Ectodermal cell (in vitro differentiated cells): ENCODE results near the gene ADPGK.
"Not testable (repeated sequence)": the region's sequence is repeated elsewhere in the genome, so short reads cannot be mapped to it uniquely, and the experiment has no call there.

Source experiments
- H3K27ac ChIP-seq: 2 replicates; pipeline ENCODE4 v1.7.0; 2013; ENCODE audit warnings: mild to moderate bottlenecking, low read depth, low read length; ENCODE audit not compliant: insufficient read depth, poor library complexity, severe bottlenecking
- H3K27me3 ChIP-seq: 2 replicates; pipeline ENCODE4 v1.7.0; 2013; ENCODE audit warnings: mild to moderate bottlenecking, low read length; ENCODE audit not compliant: insufficient read depth, control insufficient read depth, poor library complexity, severe bottlenecking
- H3K36me3 ChIP-seq: one replicate; pipeline ENCODE4 v1.7.0; 2013; ENCODE audit warnings: low read length; ENCODE audit not compliant: control insufficient read depth, insufficient read depth
- H3K4me1 ChIP-seq: one replicate; pipeline ENCODE4 v1.7.0; 2013; ENCODE audit warnings: low read length; ENCODE audit not compliant: control insufficient read depth, insufficient read depth
- H3K4me3 ChIP-seq: 2 replicates; pipeline ENCODE4 v1.7.0; 2013; ENCODE audit warnings: low read depth, low read length, control low read depth; ENCODE audit not compliant: insufficient read depth
- H3K9me3 ChIP-seq: 2 replicates; pipeline ENCODE4 v1.7.0; 2013; ENCODE audit warnings: mild to moderate bottlenecking, low read length, moderate library complexity; ENCODE audit not compliant: control insufficient read depth
- WGBS, 2 experiments: methylation state at CpG; one replicate each; pipeline ENCODE4 v1.1.7; 2013; ENCODE audit warnings: missing lambda C conversion rate in 2 of 2; 5-methylcytosine and 5-hydroxymethylcytosine counted together

The ADPGK gene

GRCh38 chr15:72807346-72807745 is 23.8 kb upstream of the ADPGK start:
- H3K4me3 ChIP-seq, H3K27ac ChIP-seq, H3K36me3 ChIP-seq, H3K4me1 ChIP-seq, H3K9me3 ChIP-seq, H3K27me3 ChIP-seq: not testable (repeated sequence)
- WGBS, 2 experiments = 91 to 94% methylated on average over 22 of the region's 22 CpGs

DNA sequence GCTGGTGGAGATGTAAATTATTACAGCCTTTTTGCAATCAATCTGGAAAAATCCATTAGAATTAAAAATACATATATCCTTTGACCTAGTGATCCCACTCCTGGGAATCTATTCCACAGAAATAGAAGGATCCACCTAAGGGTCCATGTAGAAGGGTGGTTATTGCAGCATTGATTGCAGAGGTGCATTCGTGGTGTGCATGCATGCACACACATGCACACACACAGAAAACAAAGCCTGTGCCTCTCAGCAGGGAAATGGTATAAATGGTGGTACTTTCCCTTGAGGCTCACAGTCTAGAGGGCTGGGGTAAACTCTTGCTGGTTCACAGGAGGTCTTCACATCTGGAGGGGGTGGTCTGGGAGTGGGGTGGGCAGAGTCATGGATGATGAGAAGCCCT is 19.4 kb upstream of the ADPGK start:
- Histone ChIP-seq H3K36me3 (no peaks in the 10 kb centered on the region), H3K27ac (no peak overlapping the region), H3K4me1 (peaks cover 3% of the 10 kb centered on the region), H3K9me3 (no peaks in the 10 kb centered on the region), H3K4me3 (no peak overlapping the region), H3K27me3 (no peaks in the 10 kb centered on the region)
- WGBS, 2 experiments = 83 to 100% methylated on average over 1 of the region's 1 CpG

DNA sequence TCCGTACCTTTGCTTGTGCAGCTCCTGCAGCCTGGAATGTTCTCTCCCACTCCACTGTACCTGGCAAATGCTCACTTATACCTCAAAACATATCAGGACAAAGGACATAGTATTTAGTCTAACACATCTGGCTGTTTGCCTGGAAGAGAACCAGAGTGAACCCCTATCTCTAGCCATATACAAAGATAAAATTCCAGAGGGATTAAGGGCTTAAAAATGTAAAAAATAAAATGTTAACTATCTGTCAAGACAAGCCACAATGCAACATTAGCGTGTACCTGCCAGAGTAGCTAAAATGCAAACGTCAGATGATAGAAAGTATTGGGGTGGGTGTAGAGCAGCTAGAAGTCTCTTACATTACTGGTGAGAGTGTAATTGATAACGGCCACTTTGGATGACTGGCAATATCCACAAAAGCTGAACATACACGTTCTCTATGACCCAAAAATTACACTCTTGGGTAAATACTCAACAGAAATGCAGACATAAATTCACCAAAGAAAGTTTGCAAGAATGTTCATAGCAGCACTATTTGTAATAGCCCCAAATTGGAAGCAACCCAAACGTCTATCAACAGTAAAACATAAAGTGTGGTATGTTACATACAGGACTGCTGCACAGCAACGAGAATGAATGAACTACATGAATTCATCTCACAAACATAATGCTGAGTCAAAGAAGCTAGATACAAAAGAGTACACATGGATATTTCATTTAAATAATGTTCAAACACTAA is 18.2 kb upstream of the ADPGK start:
- no peak overlapping the region for H3K4me3 ChIP-seq
- peaks cover 9% of the 10 kb centered on the region for H3K27me3 ChIP-seq
- H3K9me3 ChIP-seq = no peaks in the 10 kb centered on the region
- no peaks in the 10 kb centered on the region for H3K36me3 ChIP-seq
- whole genome bisulfite sequencing, 2 experiments = 87 to 89% methylated on average over 5 to 7 of the region's 7 CpGs
- H3K27ac ChIP-seq = no peak overlapping the region
- peaks cover 3% of the 10 kb centered on the region for H3K4me1 ChIP-seq

GRCh38 chr15:72800833-72801481 is 17.4 kb upstream of the ADPGK start:
- H3K4me1 ChIP-seq = peaks cover 3% of the 10 kb centered on the region
- H3K4me3 ChIP-seq = no peak overlapping the region
- no peaks in the 10 kb centered on the region for H3K9me3 ChIP-seq
- H3K27me3 ChIP-seq = peaks cover 17% of the 10 kb centered on the region
- no peak overlapping the region for H3K27ac ChIP-seq
- H3K36me3 ChIP-seq = no peaks in the 10 kb centered on the region
- 87 to 89% methylated on average over 8 of the region's 8 CpGs for WGBS, 2 experiments

- H3K4me1 ChIP-seq = peaks cover 3% of the 10 kb centered on the region
- H3K4me3 ChIP-seq = no peak overlapping the region
- H3K27me3 ChIP-seq = peaks cover 18% of the 10 kb centered on the region
- no peak overlapping the region for H3K27ac ChIP-seq
- WGBS, 2 experiments = 75 to 79% methylated on average over 4 to 6 of the region's 6 CpGs
- H3K9me3 ChIP-seq = no peaks in the 10 kb centered on the region
- H3K36me3 ChIP-seq = no peaks in the 10 kb centered on the region
Observed at GRCh38 chr15:72797834-72798233, 14.3 kb upstream of the ADPGK start.

GRCh38 chr15:72797338-72797689 is 13.8 kb upstream of the ADPGK start:
- peaks cover 18% of the 10 kb centered on the region for H3K27me3 ChIP-seq
- H3K9me3 ChIP-seq = no peaks in the 10 kb centered on the region
- H3K36me3 ChIP-seq = no peaks in the 10 kb centered on the region
- peak overlapping the region; percentile 49 for H3K4me3 ChIP-seq
- peaks cover 3% of the 10 kb centered on the region for H3K4me1 ChIP-seq
- no peak overlapping the region for H3K27ac ChIP-seq
- 26 to 27% methylated on average over 11 to 12 of the region's 12 CpGs for WGBS, 2 experiments

- Histone ChIP-seq H3K9me3 (no peaks in the 10 kb centered on the region), H3K27ac (no peak overlapping the region), H3K27me3 (peaks cover 18% of the 10 kb centered on the region), H3K4me1 (peaks cover 3% of the 10 kb centered on the region), H3K4me3 (peak overlapping the region; percentile 49), H3K36me3 (no peaks in the 10 kb centered on the region)
- 11% methylated on average over 72 of the region's 72 CpGs for WGBS, 2 experiments
Observed at GRCh38 chr15:72796515-72797337, 13.2 kb upstream of the ADPGK start.

DNA sequence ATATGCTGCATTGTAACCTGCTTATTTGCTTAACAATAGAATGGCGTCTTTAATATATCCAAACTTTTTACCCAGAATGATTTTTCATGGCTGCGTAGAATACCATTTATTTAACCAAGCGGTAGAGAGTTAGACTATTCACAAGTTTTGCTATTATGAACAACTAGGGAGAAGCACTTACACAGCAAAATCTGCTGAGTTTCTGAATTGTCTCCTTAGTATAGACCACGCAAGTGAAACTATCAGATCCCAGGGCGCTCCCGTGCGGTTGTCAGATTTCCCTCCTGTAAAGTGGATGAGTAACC is 12.6 kb upstream of the ADPGK start:
- 72 to 80% methylated on average over 7 of the region's 7 CpGs for WGBS, 2 experiments
- Histone ChIP-seq H3K4me1 (peaks cover 3% of the 10 kb centered on the region), H3K36me3 (no peaks in the 10 kb centered on the region), H3K4me3 (no peak overlapping the region), H3K27ac (no peak overlapping the region), H3K27me3 (peaks cover 18% of the 10 kb centered on the region), H3K9me3 (no peaks in the 10 kb centered on the region)

DNA sequence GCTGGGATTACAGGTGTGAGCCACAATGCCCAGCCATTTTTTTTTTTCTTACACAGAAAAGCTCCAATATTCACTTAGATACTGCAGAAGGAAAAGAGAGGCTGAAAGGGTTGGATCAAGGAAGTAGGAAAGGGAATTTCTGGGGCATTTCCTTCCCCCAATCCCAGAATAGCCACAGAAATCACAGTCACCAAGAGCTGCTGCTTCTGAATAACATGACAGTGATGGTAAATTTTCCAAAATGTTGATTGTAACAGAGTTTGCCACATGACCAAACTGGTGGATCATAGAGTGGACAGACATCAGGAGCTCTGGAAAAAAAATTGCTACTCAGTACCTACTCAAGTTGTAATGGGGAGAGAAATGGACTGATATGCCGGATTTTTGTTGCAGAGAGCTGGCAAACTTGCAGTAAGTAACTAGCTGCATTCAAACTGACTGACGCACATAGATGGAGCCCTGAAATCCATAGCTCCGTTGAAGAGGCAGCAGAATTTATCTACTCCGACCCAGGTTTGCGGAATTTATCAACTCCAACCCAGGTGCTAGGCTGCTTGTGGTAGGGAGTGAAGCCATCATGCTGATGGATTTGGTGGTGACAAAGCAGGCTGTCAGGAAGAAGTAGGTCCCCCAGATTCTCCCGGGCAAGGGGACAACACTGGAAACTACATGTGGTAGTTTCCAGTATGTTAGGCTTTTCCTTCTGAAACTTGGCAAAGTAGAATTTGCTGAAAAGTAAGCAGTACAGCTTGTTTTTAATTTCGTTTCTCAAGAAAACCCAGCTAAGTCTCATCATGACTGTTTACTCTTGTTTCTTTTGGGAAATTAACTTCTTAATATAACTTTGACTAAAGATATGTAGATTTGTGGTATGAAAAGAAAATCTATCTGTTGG is 10.5 kb upstream of the ADPGK start:
- H3K4me3 ChIP-seq = no peak overlapping the region
- 88 to 94% methylated on average over 7 of the region's 7 CpGs for WGBS, 2 experiments
- no peak overlapping the region for H3K27ac ChIP-seq
- no peaks in the 10 kb centered on the region for H3K9me3 ChIP-seq
- H3K27me3 ChIP-seq = peaks cover 18% of the 10 kb centered on the region
- H3K36me3 ChIP-seq = no peaks in the 10 kb centered on the region
- no peaks in the 10 kb centered on the region for H3K4me1 ChIP-seq
